CD4-positive, CD25-positive, alpha-beta regulatory T cell (primary cell): ENCODE results near the gene SYNGR1. TPM values are rescaled to one million over a fixed set of nuclear protein-coding genes. Genes with fewer than 3 reads are reported as not detected.

ENCODE experiments used
- ATAC-seq, 2 donors: fragments of 150-1000 bp; cut with Tn5 transposase; one replicate each; pipeline ENCODE4 v1.10.0; 2021; ENCODE audit warnings: low read depth in 2 of 2, moderate number of reproducible peaks in 2 of 2, moderate library complexity in 1 of 2
- DNase-seq, 3 donors: peaks; one replicate each; pipeline versions ENCODE4 v3.0.0 to v3.0.0-alpha.2; 2012 to 2022; ENCODE audit warnings: mixed read lengths in 1 of 3
- H3K27ac ChIP-seq: one replicate; pipeline ENCODE4 v1.7.0; 2013; ENCODE audit warnings: mild to moderate bottlenecking, low read length; ENCODE audit not compliant: insufficient read depth, poor library complexity, severe bottlenecking
- H3K27me3 ChIP-seq: one replicate; pipeline ENCODE4 v1.7.0; 2013; ENCODE audit warnings: low read length; ENCODE audit not compliant: control insufficient read depth, insufficient read depth
- H3K36me3 ChIP-seq: one replicate; pipeline ENCODE4 v1.7.0; 2013; ENCODE audit warnings: mild to moderate bottlenecking, low read length, moderate library complexity; ENCODE audit not compliant: control insufficient read depth, insufficient read depth
- H3K4me1 ChIP-seq: 2 replicates; pipeline ENCODE4 v1.7.0; 2013; ENCODE audit warnings: mild to moderate bottlenecking, low read length; ENCODE audit not compliant: insufficient read depth, control insufficient read depth, poor library complexity, severe bottlenecking
- H3K4me3 ChIP-seq: one replicate; pipeline ENCODE4 v1.7.0; 2013; ENCODE audit warnings: low read depth, mild to moderate bottlenecking, low read length, moderate library complexity
- H3K9me3 ChIP-seq, 2 experiments: 1 replicate in 1 of 2; 2 replicates in 1 of 2; pipeline ENCODE4 v1.7.0; 2013; ENCODE audit warnings: low read length in 2 of 2, mild to moderate bottlenecking in 1 of 2, moderate library complexity in 1 of 2; ENCODE audit not compliant: control insufficient read depth in 2 of 2
- H3K27ac Mint-ChIP-seq, 3 donors: one replicate each; pipeline ENCODE4 v1.8.0; 2020 to 2022; ENCODE audit warnings: mild to moderate bottlenecking in 3 of 3, mixed read lengths in 3 of 3, moderate library complexity in 2 of 3
- H3K27me3 Mint-ChIP-seq: one replicate; pipeline ENCODE4 v1.8.0; 2022; ENCODE audit warnings: mild to moderate bottlenecking, mixed read lengths
- H3K36me3 Mint-ChIP-seq: one replicate; pipeline ENCODE4 v1.8.0; 2020; ENCODE audit warnings: mixed read lengths
- H3K4me1 Mint-ChIP-seq, 4 donors: one replicate each; pipeline ENCODE4 v1.8.0; 2020 to 2022; ENCODE audit warnings: mixed read lengths in 4 of 4, mild to moderate bottlenecking in 1 of 4
- H3K4me3 Mint-ChIP-seq, 4 donors: one replicate each; pipeline ENCODE4 v1.8.0; 2020 to 2022; ENCODE audit warnings: mild to moderate bottlenecking in 4 of 4, mixed read lengths in 4 of 4, moderate library complexity in 3 of 4
- H3K9me3 Mint-ChIP-seq, 7 donors: one replicate each; pipeline ENCODE4 v1.8.0; 2020 to 2022; ENCODE audit warnings: mixed read lengths in 7 of 7, mild to moderate bottlenecking in 3 of 7, moderate library complexity in 2 of 7
- polyA plus RNA-seq, 4 donors: library from polyadenylated mRNA; unstranded; fragments of 300-500 nt; fragmentation: Illumina TruSeq; gene quantifications; one replicate each; pipeline ENCODE4 v1.2.3, GENCODE V29; 2021
- total RNA-seq: library from RNA; stranded (reverse); gene quantifications from one replicate; pipeline ENCODE4 v1.2.3, GENCODE V29; 2022

The SYNGR1 gene
- total and polyA plus RNA-seq, 5 donors from 2014 or later: 0.22 to 1.1 (median 0.59) TPM

- no peaks in the 10 kb centered on the region for H3K27me3 ChIP-seq
- Mint-ChIP-seq H3K9me3 (peaks cover 0 to 2% (median 0%) of the 10 kb centered on the region in 7 donors), H3K4me3 (no peak overlapping the region), H3K36me3 (no peaks in the 10 kb centered on the region), H3K27ac (no peak overlapping the region), H3K27me3 (peaks cover 10% of the 10 kb centered on the region), H3K4me1 (peaks cover 0 to 3% (median 0%) of the 10 kb centered on the region in 4 donors)
- H3K9me3 ChIP-seq: no peaks in the 10 kb centered on the region
- no peak overlapping the region for H3K27ac ChIP-seq
- no peak for DNase-seq
- no peak for ATAC-seq
- H3K4me3 ChIP-seq: no peak overlapping the region
- no peaks in the 10 kb centered on the region for H3K4me1 ChIP-seq
- no peaks in the 10 kb centered on the region for H3K36me3 ChIP-seq
These were observed 19.4 kb downstream of the SYNGR1 start for GRCh38 chr22:39369186-39369585.

DNA sequence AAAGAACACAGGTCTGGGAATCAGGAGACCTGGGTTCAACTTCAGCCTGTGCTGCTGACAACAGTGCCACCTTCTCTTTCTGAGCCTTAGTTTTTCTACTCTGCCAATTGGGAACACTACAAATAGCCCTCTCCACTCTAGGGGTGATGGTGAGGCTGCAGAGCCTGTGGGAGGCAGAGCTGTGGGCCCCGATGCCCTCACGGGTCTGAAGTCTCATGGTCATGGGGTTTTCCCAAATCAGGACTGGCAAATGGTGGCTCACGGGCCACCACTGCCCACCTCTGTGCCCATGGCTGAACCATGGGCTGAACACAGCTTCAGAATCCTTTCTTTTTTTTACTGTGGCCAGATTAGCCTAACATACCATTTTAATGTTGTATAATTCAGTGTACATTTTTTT lies 19.8 kb downstream of the SYNGR1 start:
- peaks cover 6% of the 10 kb centered on the region for H3K27me3 Mint-ChIP-seq
- ATAC-seq (no peak), DNase-seq (no peak)
- peaks cover 0 to 2% (median 0%) of the 10 kb centered on the region in 7 donors for H3K9me3 Mint-ChIP-seq
- no peak overlapping the region for H3K27ac Mint-ChIP-seq
- no peaks in the 10 kb centered on the region for H3K36me3 Mint-ChIP-seq
- Histone ChIP-seq H3K4me1 (no peaks in the 10 kb centered on the region), H3K27ac (no peak overlapping the region), H3K27me3 (no peaks in the 10 kb centered on the region), H3K4me3 (no peak overlapping the region), H3K36me3 (no peaks in the 10 kb centered on the region), H3K9me3 (no peaks in the 10 kb centered on the region)
- peaks cover 0 to 3% (median 0%) of the 10 kb centered on the region in 4 donors for H3K4me1 Mint-ChIP-seq
- H3K4me3 Mint-ChIP-seq: no peak overlapping the region

GRCh38 chr22:39371732-39372131 lies 21.9 kb downstream of the SYNGR1 start:
- H3K4me1 ChIP-seq: no peaks in the 10 kb centered on the region
- H3K36me3 ChIP-seq: no peaks in the 10 kb centered on the region
- DNase-seq (no peak), ATAC-seq (no peak)
- peaks cover 0 to 2% (median 0%) of the 10 kb centered on the region in 7 donors for H3K9me3 Mint-ChIP-seq
- H3K36me3 Mint-ChIP-seq: no peaks in the 10 kb centered on the region
- no peaks in the 10 kb centered on the region for H3K9me3 ChIP-seq
- H3K4me3 ChIP-seq: no peak overlapping the region
- peaks cover 6% of the 10 kb centered on the region for H3K27me3 Mint-ChIP-seq
- H3K4me1 Mint-ChIP-seq: peaks cover 0 to 3% (median 0%) of the 10 kb centered on the region in 4 donors
- no peak overlapping the region for H3K27ac Mint-ChIP-seq
- no peak overlapping the region for H3K27ac ChIP-seq
- no peak overlapping the region for H3K4me3 Mint-ChIP-seq
- no peaks in the 10 kb centered on the region for H3K27me3 ChIP-seq

DNA sequence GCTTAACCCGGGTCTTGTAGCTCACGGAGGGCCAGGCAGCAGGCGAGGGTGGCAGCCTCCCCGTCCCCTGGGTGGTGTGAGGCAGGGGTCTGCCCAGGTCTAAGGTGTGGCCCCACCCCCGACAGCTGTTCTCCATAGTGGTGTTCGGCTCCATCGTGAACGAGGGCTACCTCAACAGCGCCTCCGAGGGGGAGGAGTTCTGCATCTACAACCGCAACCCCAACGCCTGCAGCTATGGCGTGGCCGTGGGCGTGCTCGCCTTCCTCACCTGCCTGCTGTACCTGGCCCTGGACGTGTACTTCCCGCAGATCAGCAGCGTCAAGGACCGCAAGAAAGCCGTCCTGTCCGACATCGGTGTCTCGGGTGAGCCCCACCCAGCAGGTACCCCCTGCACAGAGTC lies 24.4 kb downstream of the SYNGR1 start:
- no peak overlapping the region for H3K27ac ChIP-seq
- DNase-seq (no peak), ATAC-seq (no peak)
- H3K4me1 Mint-ChIP-seq: no peaks in the 10 kb centered on the region
- no peaks in the 10 kb centered on the region for H3K36me3 Mint-ChIP-seq
- H3K27me3 Mint-ChIP-seq: peaks cover 6% of the 10 kb centered on the region
- H3K4me3 ChIP-seq: no peak overlapping the region
- H3K9me3 ChIP-seq: no peaks in the 10 kb centered on the region
- H3K4me3 Mint-ChIP-seq: no peak overlapping the region
- H3K36me3 ChIP-seq: no peaks in the 10 kb centered on the region
- no peaks in the 10 kb centered on the region for H3K27me3 ChIP-seq
- peaks cover 0 to 2% (median 0%) of the 10 kb centered on the region in 7 donors for H3K9me3 Mint-ChIP-seq
- H3K4me1 ChIP-seq: no peaks in the 10 kb centered on the region
- H3K27ac Mint-ChIP-seq: no peak overlapping the region

GRCh38 chr22:39374801-39375200 lies 25.0 kb downstream of the SYNGR1 start:
- H3K36me3 ChIP-seq: no peaks in the 10 kb centered on the region
- H3K27me3 Mint-ChIP-seq: peaks cover 6% of the 10 kb centered on the region
- ATAC-seq: no peak
- no peaks in the 10 kb centered on the region for H3K4me1 Mint-ChIP-seq
- H3K27ac ChIP-seq: no peak overlapping the region
- H3K9me3 ChIP-seq: no peaks in the 10 kb centered on the region
- H3K9me3 Mint-ChIP-seq: peaks cover 0 to 2% (median 0%) of the 10 kb centered on the region in 7 donors
- no peak overlapping the region for H3K27ac Mint-ChIP-seq
- DNase-seq: no peak
- H3K27me3 ChIP-seq: no peaks in the 10 kb centered on the region
- no peaks in the 10 kb centered on the region for H3K4me1 ChIP-seq
- no peak overlapping the region for H3K4me3 ChIP-seq
- no peaks in the 10 kb centered on the region for H3K36me3 Mint-ChIP-seq
- no peak overlapping the region for H3K4me3 Mint-ChIP-seq

DNA sequence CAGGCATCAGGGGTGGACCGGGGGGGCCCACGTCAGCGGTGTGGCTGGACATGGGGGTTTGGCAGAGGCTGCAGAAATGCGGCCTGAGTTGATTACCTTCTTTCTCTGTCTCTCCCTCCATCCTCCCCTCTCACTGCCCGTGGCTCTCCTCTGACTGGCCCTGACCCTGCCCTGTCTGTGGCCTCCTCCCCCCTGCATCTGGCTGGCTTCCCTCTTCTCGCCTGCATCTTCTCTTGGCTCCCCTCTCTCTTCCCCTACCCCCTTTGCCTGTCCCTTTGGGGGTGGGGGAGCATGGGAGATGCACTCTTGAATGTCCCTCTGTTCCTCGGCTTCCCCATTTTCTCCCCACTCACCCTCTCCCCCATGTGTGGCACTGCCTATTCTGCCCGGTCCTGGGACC lies 25.9 kb downstream of the SYNGR1 start:
- H3K27me3 ChIP-seq: no peaks in the 10 kb centered on the region
- H3K4me1 ChIP-seq: no peaks in the 10 kb centered on the region
- H3K9me3 ChIP-seq: no peaks in the 10 kb centered on the region
- no peak overlapping the region for H3K27ac ChIP-seq
- no peak overlapping the region for H3K4me3 ChIP-seq
- H3K4me1 Mint-ChIP-seq: no peaks in the 10 kb centered on the region
- ATAC-seq (no peak), DNase-seq (no peak)
- H3K27me3 Mint-ChIP-seq: peaks cover 3% of the 10 kb centered on the region
- peaks cover 0 to 2% (median 0%) of the 10 kb centered on the region in 7 donors for H3K9me3 Mint-ChIP-seq
- no peaks in the 10 kb centered on the region for H3K36me3 ChIP-seq
- no peak overlapping the region for H3K4me3 Mint-ChIP-seq
- no peak overlapping the region for H3K27ac Mint-ChIP-seq
- no peaks in the 10 kb centered on the region for H3K36me3 Mint-ChIP-seq

- peaks cover 0 to 2% (median 0%) of the 10 kb centered on the region in 4 donors for H3K4me1 Mint-ChIP-seq
- no peaks in the 10 kb centered on the region for H3K27me3 ChIP-seq
These were observed 30.3 kb downstream of the SYNGR1 start for GRCh38 chr22:39379756-39380730.

More at GRCh38 chr22:39379756-39380730, 30.3 kb downstream of the SYNGR1 start:
- Mint-ChIP-seq H3K4me3 (no peak overlapping the region), H3K27ac (no peak overlapping the region), H3K36me3 (no peaks in the 10 kb centered on the region), H3K27me3 (peaks cover 5% of the 10 kb centered on the region), H3K9me3 (no peaks in the 10 kb centered on the region)
- Histone ChIP-seq H3K4me3 (no peak overlapping the region), H3K36me3 (no peaks in the 10 kb centered on the region), H3K4me1 (no peaks in the 10 kb centered on the region), H3K9me3 (no peaks in the 10 kb centered on the region), H3K27ac (no peak overlapping the region)
- ATAC-seq (no peak), DNase-seq (no peak)
